HTR-8/SVneo (cell line): Measurements from ENCODE around the gene SCAI.
"Not testable (repeated sequence)": the region's sequence is repeated elsewhere in the genome, so short reads cannot be mapped to it uniquely, and the experiment has no call there.

Experiments used
- DNase-seq: peaks from one replicate; pipeline ENCODE4 v3.0.0; 2011; ENCODE audit warnings: low spot score, mixed read lengths; ENCODE audit not compliant: insufficient read length
- FAIRE-seq: peaks from 2 replicates; lab custom pipeline; 2011; peaks lifted over from hg19 to GRCh38; lab: Jason Lieb, UNC

Gene SCAI

GRCh38 chr9:125043631-125044030 lies 99.7 kb downstream of the SCAI start:
- DNase-seq, result no peak
- no peak for FAIRE-seq

- no peak for FAIRE-seq
Observed at GRCh38 chr9:125043148-125043547, 100.2 kb downstream of the SCAI start.

GRCh38 chr9:125038166-125038565 lies 105.2 kb downstream of the SCAI start:
- DNase-seq (no peak), FAIRE-seq (no peak)

More at GRCh38 chr9:125043148-125043547, 100.2 kb downstream of the SCAI start:
- no peak for DNase-seq

- no peak for DNase-seq
- no peak for FAIRE-seq
Observed at GRCh38 chr9:125028041-125028440, 115.3 kb downstream of the SCAI start.

- FAIRE-seq (no peak), DNase-seq (no peak)
Observed at GRCh38 chr9:125024917-125025316, 118.4 kb downstream of the SCAI start.

- DNase-seq, result no peak
- no peak for FAIRE-seq
Observed at GRCh38 chr9:125021069-125021468, 122.3 kb downstream of the SCAI start.

- not testable (repeated sequence) for FAIRE-seq, DNase-seq
Observed at GRCh38 chr9:125015655-125016054, 127.7 kb downstream of the SCAI start.

GRCh38 chr9:125012013-125012412 lies 131.3 kb downstream of the SCAI start:
- not testable (repeated sequence) for FAIRE-seq, DNase-seq

GRCh38 chr9:125008599-125008998 lies 134.7 kb downstream of the SCAI start:
- DNase-seq (no peak), FAIRE-seq (no peak)

GRCh38 chr9:125003332-125003731 lies 140.0 kb downstream of the SCAI start:
- DNase-seq, result no peak
- FAIRE-seq, result no peak

- FAIRE-seq (no peak), DNase-seq (no peak)
Observed at GRCh38 chr9:124983698-124984097, 159.6 kb downstream of the SCAI start.

GRCh38 chr9:124980431-124980830 lies 162.9 kb downstream of the SCAI start:
- DNase-seq, result no peak
- FAIRE-seq, result no peak

GRCh38 chr9:124975131-124975530 lies 168.2 kb downstream of the SCAI start:
- FAIRE-seq (no peak), DNase-seq (no peak)

- DNase-seq (no peak), FAIRE-seq (no peak)
Observed at GRCh38 chr9:124973807-124974206, 169.5 kb downstream of the SCAI start.

GRCh38 chr9:124972241-124972770 lies 171.0 kb downstream of the SCAI start:
- DNase-seq (no peak), FAIRE-seq (no peak)

- FAIRE-seq, result no peak
- no peak for DNase-seq
Observed at GRCh38 chr9:124969401-124969800, 173.9 kb downstream of the SCAI start.

- no peak for DNase-seq
- no peak for FAIRE-seq
Observed at GRCh38 chr9:124968238-124968637, 175.1 kb downstream of the SCAI start.

- FAIRE-seq, DNase-seq: not testable (repeated sequence)
Observed at GRCh38 chr9:124965775-124966568, 177.4 kb downstream of the SCAI start.

GRCh38 chr9:124964604-124965003 lies 178.7 kb downstream of the SCAI start:
- FAIRE-seq (no peak), DNase-seq (no peak)

- DNase-seq (no peak), FAIRE-seq (no peak)
Observed at GRCh38 chr9:124964056-124964455, 179.3 kb downstream of the SCAI start.

GRCh38 chr9:124960409-124960752 lies 182.9 kb downstream of the SCAI start:
- DNase-seq (no peak), FAIRE-seq (no peak)
